Peyer's patch (tissue), 4 donors: ENCODE measurements around the gene KCNMA1.

Experiments
- POLR2A ChIP-seq, 2 donors: fragments of 450-650 bp; IDR thresholded peaks; one replicate each; pipeline ENCODE4 v1.5.1; 2017; ENCODE audit warnings: antibody characterized with exemption in 2 of 2, mild to moderate bottlenecking in 2 of 2, moderate library complexity in 2 of 2
- TF ChIP-seq, protein P1 (sequence below), 6 experiments: fragments of 450-650 bp in 4 of 6; fragments of 200-600 bp in 2 of 6; sonication (generic) in 1 of 6; IDR thresholded peaks; one replicate each; pipeline ENCODE4 v1.5.1; 2017 to 2019; ENCODE audit warnings: antibody characterized with exemption in 6 of 6, mild to moderate bottlenecking in 3 of 6, moderate library complexity in 1 of 6

DNA sequence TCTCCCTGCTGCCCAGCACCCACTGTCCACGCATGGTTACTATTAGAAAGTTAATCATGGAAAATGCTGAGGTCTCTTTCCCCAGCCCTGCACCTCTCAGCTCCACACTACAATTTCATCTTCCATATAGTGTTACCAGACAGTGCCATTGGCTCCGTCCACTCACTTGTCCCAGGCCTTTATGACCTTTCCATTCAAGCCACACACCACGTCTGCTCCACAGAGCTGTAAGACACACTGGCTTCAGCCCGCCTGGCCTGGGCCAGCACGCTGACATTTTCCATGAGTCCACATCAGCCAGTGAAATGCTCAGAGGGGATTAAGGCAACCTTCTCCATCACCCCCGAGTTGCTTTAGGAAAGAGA lies 118.7 kb downstream of the KCNMA1 start:
- TF ChIP-seq, protein P1, sequence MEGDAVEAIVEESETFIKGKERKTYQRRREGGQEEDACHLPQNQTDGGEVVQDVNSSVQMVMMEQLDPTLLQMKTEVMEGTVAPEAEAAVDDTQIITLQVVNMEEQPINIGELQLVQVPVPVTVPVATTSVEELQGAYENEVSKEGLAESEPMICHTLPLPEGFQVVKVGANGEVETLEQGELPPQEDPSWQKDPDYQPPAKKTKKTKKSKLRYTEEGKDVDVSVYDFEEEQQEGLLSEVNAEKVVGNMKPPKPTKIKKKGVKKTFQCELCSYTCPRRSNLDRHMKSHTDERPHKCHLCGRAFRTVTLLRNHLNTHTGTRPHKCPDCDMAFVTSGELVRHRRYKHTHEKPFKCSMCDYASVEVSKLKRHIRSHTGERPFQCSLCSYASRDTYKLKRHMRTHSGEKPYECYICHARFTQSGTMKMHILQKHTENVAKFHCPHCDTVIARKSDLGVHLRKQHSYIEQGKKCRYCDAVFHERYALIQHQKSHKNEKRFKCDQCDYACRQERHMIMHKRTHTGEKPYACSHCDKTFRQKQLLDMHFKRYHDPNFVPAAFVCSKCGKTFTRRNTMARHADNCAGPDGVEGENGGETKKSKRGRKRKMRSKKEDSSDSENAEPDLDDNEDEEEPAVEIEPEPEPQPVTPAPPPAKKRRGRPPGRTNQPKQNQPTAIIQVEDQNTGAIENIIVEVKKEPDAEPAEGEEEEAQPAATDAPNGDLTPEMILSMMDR (IDR thresholded peaks at IDR 0.05): no peak
- TF ChIP-seq POLR2A (IDR thresholded peaks at IDR 0.05): no peak
